NCI-H146 treated with DMSO at 0.1 percent for 48 hours (cell line): Measurements from ENCODE around the gene FAAP100.
"Not testable (repeated sequence)": the region's sequence is repeated elsewhere in the genome, so short reads cannot be mapped to it uniquely, and the experiment has no call there.

Source experiments
- DNase-seq: peaks from one replicate; lab custom pipeline; 2025; ENCODE audit not compliant: unreplicated experiment; lab: John Stamatoyannopoulos, UW

Gene FAAP100

GRCh38 chr17:81539961-81540675 lies 12.0 kb downstream of the FAAP100 start:
- no peak for DNase-seq

GRCh38 chr17:81539571-81539900 lies 12.6 kb downstream of the FAAP100 start:
- no peak for DNase-seq

- DNase-seq = no peak
These were observed 13.2 kb downstream of the FAAP100 start for GRCh38 chr17:81538651-81539570.

- peak; percentile 35 for DNase-seq
These were observed 14.1 kb downstream of the FAAP100 start for GRCh38 chr17:81537856-81538555.

GRCh38 chr17:81537343-81537855 lies 14.8 kb downstream of the FAAP100 start:
- DNase-seq = no peak

- no peak for DNase-seq
These were observed 15.6 kb downstream of the FAAP100 start for GRCh38 chr17:81536299-81537290.

GRCh38 chr17:81535480-81536298 lies 16.5 kb downstream of the FAAP100 start:
- no peak for DNase-seq

GRCh38 chr17:81535007-81535328 lies 17.2 kb downstream of the FAAP100 start:
- DNase-seq = no peak

GRCh38 chr17:81534157-81535006 lies 17.8 kb downstream of the FAAP100 start:
- no peak for DNase-seq

- no peak for DNase-seq
These were observed 18.6 kb downstream of the FAAP100 start for GRCh38 chr17:81533339-81534141.

- DNase-seq = no peak
These were observed 19.5 kb downstream of the FAAP100 start for GRCh38 chr17:81532490-81533287.

- not testable (repeated sequence) for DNase-seq
These were observed 20.2 kb downstream of the FAAP100 start for GRCh38 chr17:81531998-81532404.

GRCh38 chr17:81531013-81531412 lies 21.1 kb downstream of the FAAP100 start:
- DNase-seq = not testable (repeated sequence)

GRCh38 chr17:81529437-81529803 lies 22.7 kb downstream of the FAAP100 start:
- DNase-seq = no peak

- peak; percentile 57 for DNase-seq
These were observed 23.3 kb downstream of the FAAP100 start for GRCh38 chr17:81528651-81529436.

GRCh38 chr17:81528384-81528650 lies 23.8 kb downstream of the FAAP100 start:
- DNase-seq = no peak
